ENCODE measurements around the gene ZNF554. TPM values are rescaled to one million over a fixed set of nuclear protein-coding genes. Genes with fewer than 3 reads are reported as not detected.

The ZNF554 gene
- 3.6 and 4.0 TPM in 2 replicates for total RNA-seq

GRCh38 chr19:2819540-2820111 lies at the start of gene ZNF554:
TSS of gene ZNF554 (plus strand) at chr19:2819868. CDS start at chr19:2820072, 204 bp downstream.

GRCh38 chr19:2782936-2783780 lies 36.5 kb upstream of the ZNF554 start, which contains the start of gene SGTA:
TSS of gene SGTA (minus strand) at chr19:2783273. CDS start at chr19:2769068, 14,205 bp downstream.

DNA sequence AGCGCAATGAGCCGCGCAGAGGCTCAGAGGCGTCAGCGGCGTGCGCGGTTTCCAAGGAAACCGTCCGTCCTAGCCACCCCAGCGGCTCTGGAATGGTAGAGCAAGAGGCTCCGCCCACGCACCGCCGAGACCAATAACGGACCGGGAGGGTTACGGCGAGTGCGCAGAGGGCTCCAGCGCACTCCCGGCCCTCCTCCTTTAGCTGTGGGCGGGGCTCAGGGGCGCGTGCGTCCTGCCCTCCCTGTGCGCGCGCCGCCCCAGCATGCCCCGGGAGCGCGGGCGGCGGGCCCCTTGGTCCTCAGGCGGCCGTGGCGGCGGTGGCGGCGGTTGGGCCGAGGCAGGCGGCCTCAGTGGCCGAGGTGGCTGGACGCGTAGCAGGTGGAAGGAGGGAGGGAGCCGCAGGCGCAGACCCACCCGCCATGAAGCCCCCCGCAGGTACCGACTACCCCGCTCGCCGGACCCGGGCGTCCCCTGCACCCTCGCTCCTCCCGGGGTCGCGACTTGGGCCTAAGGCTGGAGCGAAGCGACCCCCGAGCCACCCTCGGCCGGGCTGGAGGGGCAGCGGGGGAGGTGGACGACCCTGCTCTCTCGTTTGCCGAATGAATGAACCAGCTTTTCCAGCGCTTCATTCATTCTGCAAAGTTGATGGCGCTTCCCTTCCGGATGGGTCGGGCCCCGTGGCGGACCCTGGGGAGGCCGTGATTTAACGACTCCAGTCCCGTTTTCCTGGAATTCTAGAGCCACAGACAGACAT lies 34.2 kb upstream of the ZNF554 start, which contains the start of gene THOP1:
Gene THOP1 (plus strand): TSS at position 260 of the 754 bp plus-strand sequence. CDS start 160 bp downstream, at position 420.

DNA sequence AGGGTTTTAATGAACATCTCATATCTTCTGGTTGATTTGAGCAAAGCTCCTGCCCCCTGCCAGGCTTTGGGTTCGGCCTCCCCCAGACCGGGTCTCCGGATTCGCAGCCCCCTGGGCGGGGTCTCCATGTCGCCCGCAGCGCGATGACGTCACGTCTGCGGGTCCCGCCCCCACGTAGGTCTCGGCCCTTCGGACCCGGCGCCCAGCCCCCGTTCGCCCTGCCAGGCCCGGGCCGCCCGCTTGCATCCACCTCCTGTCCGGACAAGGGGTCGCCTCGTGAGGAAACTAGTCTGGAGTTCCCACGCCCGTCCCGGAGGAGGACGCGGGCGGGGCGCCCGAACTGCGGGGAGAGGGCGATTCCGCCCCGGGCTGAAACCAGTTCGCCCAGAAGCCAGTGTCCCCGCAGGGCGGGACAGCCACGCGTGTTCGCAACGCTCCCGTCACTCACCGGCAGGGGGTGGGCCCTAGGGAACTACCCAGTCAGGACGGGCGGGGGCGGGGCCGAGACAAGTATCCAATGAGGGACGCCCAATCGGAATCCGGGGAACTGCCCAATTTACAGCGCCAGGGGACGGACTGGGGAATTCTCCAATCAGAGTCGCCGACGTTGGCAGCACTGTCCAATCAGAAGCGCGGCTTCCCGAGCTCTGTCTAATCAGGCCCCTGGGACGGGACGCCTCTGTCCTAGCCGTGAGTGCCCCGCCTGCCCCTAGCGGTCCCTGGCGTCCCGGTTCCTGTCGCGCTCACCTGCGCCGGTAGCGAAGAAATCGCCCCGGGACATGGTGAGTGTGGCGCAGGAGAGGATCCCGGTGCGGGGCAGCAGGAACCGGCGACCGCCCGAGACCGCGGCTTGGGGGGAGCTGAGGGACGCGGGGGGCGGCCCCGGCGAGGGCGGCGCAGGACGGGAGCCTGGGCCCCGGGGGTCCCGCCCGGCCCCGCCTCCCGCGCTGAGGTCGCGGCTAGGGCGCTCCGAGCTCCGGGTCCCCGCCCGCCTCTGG lies 21.4 kb downstream of the ZNF554 start, which contains the start of gene ZNF555:
Gene ZNF555 (plus strand): TSS at position 682 of the 998 bp plus-strand sequence. CDS start 98 bp downstream, at position 780.

GRCh38 chr19:2867025-2867991 lies 47.6 kb downstream of the ZNF554 start, which contains the start of gene ZNF556:
TSS of gene ZNF556 (plus strand) at chr19:2867335. CDS start at chr19:2867422, 87 bp downstream.

Other genes starting within 250 kb of the ZNF554 start
- gene GNG7, start 117.2 kb upstream of the ZNF554 start, total RNA-seq = under 0.01 TPM in 1 of 2 replicates, not detected in the other
- under 0.01 TPM in 2 replicates for gene DIRAS1, start 98.5 kb upstream of the ZNF554 start, total RNA-seq
- 26.4 and 45.8 TPM in 2 replicates for gene SLC39A3, start 79.9 kb upstream of the ZNF554 start, total RNA-seq
- gene SGTA, start 36.6 kb upstream of the ZNF554 start, total RNA-seq = 30.9 and 34.0 TPM in 2 replicates
- 55.4 and 80.2 TPM in 2 replicates for gene THOP1, start 34.4 kb upstream of the ZNF554 start, total RNA-seq
- gene ZNF555, start 21.6 kb downstream of the ZNF554 start, total RNA-seq = 3.6 and 5.1 TPM in 2 replicates
- gene ZNF556, start 47.5 kb downstream of the ZNF554 start, total RNA-seq = 0.24 and 1.3 TPM in 2 replicates
- gene ZNF57, start 81.1 kb downstream of the ZNF554 start, total RNA-seq = 9.6 and 12.6 TPM in 2 replicates
- gene ZNF77, start 125.1 kb downstream of the ZNF554 start, total RNA-seq = 4.0 and 4.3 TPM in 2 replicates
- 1.2 TPM in 1 of 2 replicates, not detected in the other for gene TLE6, start 157.7 kb downstream of the ZNF554 start, total RNA-seq
- gene TLE2, start 209.4 kb downstream of the ZNF554 start, total RNA-seq = 1.4 and 2.6 TPM in 2 replicates
- gene TLE5, start 242.6 kb downstream of the ZNF554 start, total RNA-seq = 94.2 and 123 TPM in 2 replicates